DMS79 (cell line): ENCODE data around the gene CMPK2.

Source experiments
- DNase-seq: peaks from one replicate; lab custom pipeline; 2025; lab: John Stamatoyannopoulos, UW

CMPK2 gene

GRCh38 chr2:6810961-6811360 is 54.7 kb downstream of the CMPK2 start:
- DNase-seq: no peak

- DNase-seq: no peak
Measured at GRCh38 chr2:6808426-6808825, 57.3 kb downstream of the CMPK2 start.

GRCh38 chr2:6806604-6807003 is 59.1 kb downstream of the CMPK2 start:
- DNase-seq: no peak

- DNase-seq: no peak
Measured at GRCh38 chr2:6800553-6800952, 65.2 kb downstream of the CMPK2 start.
